Right hindlimb (tissue), 1 donor: ENCODE results near the gene OR2T10.
"Not testable (repeated sequence)": the region's sequence is repeated elsewhere in the genome, so short reads cannot be mapped to it uniquely, and the experiment has no call there.

ENCODE experiments used
- DNase-seq: peaks from one replicate; pipeline ENCODE4 v3.0.0-alpha.2; 2018

The OR2T10 gene

GRCh38 chr1:248592655-248593054 is 4.8 kb downstream of the OR2T10 start:
- DNase-seq, result no peak

DNA sequence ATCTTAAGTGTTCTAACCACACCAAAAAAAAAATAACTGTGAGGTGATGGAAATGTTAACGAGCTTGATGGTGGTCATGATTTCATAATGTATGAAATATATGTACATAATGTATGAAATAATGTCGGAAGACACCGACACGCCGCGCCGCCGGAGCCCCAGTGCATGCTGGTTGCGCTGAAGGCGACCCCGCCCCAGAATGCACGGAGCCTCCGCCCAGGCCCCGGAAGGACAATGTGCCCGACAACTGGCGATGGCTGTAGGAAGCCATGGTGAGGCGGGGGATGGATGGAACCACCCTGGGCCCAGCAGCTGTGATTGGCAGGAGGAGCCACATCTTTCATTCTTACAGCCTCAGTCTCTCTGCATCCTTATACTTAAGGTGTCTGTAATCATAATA is 7.4 kb downstream of the OR2T10 start:
- no peak for DNase-seq

DNA sequence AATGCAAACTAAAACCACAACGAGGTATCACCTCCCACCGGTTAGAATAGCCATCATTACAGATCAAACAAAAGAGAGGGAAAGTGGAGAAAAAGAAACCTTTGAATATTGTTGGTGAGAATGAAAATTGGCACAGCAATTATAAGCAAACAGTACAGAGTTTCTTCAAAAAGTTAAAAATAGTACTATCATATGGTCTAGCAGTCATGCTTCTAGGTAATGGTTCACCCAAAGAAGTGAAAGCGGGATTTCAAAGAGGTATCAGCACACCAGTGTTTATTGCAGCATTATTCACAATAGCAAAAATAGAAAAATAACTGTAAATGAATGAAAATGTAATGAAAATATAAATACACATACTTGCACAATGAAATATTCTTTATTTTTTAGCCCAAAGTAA is 8.2 kb downstream of the OR2T10 start:
- no peak for DNase-seq

DNA sequence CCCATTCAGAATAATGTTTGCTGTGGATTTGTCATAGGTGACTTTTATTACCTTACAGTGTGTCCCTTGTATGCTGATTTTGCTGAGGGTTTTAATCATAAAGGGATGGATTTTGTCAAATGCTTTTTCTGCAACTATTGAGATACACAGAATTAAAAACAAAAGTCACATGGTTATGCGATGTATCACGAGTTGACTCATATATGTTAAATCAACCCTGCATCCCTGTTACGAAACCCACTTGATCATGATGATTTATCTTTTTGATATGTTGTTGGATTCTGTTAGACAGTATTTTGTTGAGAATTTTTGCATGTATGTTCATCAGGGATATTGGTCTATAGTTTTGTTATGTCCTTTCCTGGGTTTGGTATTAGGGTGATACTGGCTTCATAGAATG is 12.2 kb downstream of the OR2T10 start:
- DNase-seq, result no peak

GRCh38 chr1:248576260-248576980 is 21.1 kb downstream of the OR2T10 start:
- no peak for DNase-seq

DNA sequence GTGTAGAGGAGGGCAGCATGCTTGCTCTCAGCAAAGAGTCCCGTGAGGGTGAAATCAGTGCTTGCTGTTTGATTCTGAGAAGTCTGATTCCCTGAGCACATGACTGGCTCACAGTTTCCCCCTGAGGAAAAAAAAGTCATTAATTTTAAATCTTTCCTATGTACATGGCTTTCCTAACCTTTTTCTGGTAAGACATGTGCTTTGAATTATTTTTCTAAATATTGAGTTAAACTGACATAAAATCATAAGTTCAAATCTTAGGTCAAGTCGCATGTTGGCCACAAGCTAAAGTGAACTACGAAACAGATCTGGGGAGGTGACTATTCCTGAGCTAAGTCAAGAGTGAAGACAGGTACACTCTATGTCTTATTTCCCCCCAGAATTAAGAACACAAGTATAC is 22.8 kb downstream of the OR2T10 start, which contains the start of gene OR2T34:
Gene OR2T34, minus strand, starts transcription at position 101 of the 400 bp plus-strand sequence. Its CDS starts 0 bp downstream, at position 101.
- DNase-seq, result not testable (repeated sequence)

- DNase-seq, result not testable (repeated sequence)
Measured at GRCh38 chr1:248573856-248574255, 23.6 kb downstream of the OR2T10 start.

DNA sequence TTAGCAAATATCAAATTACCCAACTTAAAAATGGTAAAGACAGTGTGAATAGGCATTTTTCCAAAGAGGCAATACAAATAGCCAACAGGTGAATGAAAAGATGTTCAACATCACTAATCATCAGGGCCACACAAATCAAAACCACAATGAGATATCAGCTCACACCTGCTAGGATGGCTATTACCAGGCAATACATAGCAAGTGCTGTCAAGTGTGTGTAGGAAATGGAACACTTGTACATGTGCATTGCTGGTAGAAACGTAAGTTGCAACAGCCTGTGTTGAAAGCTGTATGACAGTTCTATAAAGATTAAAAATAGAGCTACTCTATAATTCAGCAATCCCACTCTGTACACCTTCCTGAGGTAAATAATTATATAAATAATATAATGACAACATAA is 25.5 kb downstream of the OR2T10 start:
- not testable (repeated sequence) for DNase-seq

GRCh38 chr1:248570811-248571210 is 26.7 kb downstream of the OR2T10 start:
- not testable (repeated sequence) for DNase-seq

DNA sequence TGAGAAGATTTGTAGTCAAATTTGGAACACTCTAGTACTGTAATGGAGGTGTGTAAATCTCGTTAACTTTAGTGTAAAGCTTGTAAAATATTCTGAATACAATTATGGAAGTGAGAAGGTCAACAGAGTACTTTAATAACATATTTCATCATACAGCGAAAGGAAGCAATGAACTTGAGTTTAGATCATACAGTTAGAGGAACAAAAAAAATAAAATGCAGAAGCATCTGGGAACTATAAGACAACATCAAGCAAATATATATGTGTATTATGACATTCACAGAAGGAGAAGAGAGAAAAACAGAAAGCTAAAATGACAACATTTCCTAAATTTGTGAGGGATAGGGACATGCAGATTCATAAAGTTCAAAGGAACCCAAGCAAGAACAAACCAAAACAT is 28.5 kb downstream of the OR2T10 start:
- DNase-seq, result not testable (repeated sequence)

GRCh38 chr1:248565530-248566373 is 31.7 kb downstream of the OR2T10 start:
- not testable (repeated sequence) for DNase-seq

DNA sequence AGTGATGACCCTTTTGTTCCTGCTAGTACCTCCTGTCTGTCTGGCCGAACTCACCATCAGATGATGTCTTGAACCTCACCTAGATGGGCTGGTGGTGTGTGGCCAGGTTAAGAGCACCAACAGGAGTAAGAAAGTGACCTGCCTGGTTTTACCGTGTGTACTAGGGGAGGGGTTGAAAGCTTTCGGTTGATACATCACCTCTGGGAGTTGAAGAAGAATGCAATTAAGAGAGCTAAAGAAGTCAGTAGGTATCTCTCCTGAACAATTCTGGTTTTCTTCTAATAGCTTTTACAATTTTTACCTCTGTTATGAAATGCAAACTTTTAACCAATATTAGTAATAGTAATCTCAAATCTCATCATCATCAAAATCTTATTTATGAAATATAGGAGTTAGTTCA is 34.8 kb downstream of the OR2T10 start, which contains the start of gene OR2T29:
Gene OR2T29, minus strand, starts transcription at position 101 of the 400 bp plus-strand sequence. CDS start 3,281 bp downstream, outside the sequence.
- DNase-seq, result not testable (repeated sequence)

DNA sequence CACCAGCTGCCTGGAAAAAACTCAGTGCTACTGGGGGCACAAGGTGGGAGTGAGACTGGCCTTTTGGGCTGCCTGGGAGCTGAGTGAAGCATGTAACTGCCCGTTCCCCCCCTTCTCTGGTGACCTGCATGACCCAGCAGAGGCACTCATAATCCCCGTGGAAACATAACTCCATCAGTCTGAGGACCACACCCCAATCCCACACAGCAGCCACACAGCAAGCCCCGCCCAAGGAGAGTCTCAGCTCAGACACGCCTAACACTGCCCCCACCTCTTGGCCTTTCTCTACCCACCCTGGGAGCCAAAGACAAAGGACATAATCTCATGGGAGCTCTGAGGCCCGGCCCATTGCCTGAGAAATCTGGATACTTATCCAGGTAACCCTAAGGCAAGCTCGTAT is 46.5 kb downstream of the OR2T10 start:
- DNase-seq, result not testable (repeated sequence)

GRCh38 chr1:248547383-248547782 is 50.1 kb downstream of the OR2T10 start:
- not testable (repeated sequence) for DNase-seq
